Activated CD8-positive, alpha-beta memory T cell treated with anti-CD3 and anti-CD28 coated beads, Interleukin-2, amount 50 U/mL, for 1 hour (primary cell): ENCODE measurements around the gene KCNK7.

ENCODE experiments used
- DNase-seq: peaks from one replicate; pipeline ENCODE4 v3.0.0-alpha.2; 2020; ENCODE audit errors: extremely low read depth

Gene KCNK7

DNA sequence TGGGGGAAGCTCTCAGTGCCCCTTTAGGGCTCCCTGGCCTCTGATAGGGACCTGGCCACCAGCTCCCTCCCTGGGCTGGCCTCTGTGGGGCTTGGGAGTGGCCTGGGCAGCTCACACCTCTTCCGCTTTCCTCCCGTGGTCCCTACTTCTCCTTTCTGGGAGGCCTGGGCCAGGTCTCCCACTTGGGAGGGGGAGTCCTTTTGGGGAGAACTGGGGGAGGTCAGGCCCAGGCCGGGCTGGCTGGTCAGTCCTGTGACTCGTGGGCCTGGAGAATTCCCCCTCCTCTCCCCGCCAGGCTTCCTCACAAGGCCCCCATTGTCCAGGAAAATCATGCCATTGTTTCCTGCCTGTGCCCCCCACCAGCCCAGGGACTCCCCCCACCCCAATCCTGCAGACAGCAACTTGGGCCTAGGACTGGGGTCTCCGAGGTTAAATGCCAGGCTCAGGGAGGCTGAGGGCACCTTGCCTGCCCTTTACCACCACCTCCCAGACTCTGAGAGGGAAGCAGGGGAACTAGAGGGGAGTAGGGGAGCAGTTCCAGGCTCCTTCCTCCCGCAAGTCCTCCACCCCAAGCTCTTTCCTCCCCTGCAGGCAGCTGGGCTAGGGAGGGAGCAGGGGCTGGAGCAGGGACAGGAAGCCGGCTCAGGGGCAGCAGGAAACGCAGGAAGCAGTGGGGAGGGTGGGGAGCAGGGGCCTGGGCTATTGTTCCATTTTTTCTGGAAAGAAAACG lies 15.6 kb upstream of the KCNK7 start:
- DNase-seq, result no peak

DNA sequence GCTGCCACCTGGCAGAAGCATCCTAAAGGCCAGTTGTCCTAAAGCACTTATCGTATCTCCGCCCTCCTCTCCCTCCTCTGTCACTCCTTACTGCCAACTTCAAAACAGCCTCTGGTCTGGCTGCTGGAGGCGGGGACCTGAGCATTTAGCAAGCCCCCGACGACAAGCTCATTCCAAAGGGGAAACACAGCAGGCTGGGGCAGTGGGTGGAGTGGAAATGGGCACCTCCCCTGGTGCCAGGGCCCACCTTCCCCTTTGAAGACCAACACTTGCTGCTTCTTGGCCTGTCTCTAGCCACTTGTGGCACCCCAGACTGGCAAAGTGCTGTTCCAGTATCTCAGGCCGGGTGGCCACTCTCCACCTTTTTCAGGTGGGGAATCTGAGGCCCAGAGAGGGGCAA lies 14.8 kb upstream of the KCNK7 start:
- no peak for DNase-seq

GRCh38 chr11:65609665-65610064 lies 14.1 kb upstream of the KCNK7 start:
- no peak for DNase-seq

GRCh38 chr11:65609229-65609628 lies 13.6 kb upstream of the KCNK7 start:
- DNase-seq, result no peak

GRCh38 chr11:65607614-65608426 lies 12.2 kb upstream of the KCNK7 start:
- no peak for DNase-seq

DNA sequence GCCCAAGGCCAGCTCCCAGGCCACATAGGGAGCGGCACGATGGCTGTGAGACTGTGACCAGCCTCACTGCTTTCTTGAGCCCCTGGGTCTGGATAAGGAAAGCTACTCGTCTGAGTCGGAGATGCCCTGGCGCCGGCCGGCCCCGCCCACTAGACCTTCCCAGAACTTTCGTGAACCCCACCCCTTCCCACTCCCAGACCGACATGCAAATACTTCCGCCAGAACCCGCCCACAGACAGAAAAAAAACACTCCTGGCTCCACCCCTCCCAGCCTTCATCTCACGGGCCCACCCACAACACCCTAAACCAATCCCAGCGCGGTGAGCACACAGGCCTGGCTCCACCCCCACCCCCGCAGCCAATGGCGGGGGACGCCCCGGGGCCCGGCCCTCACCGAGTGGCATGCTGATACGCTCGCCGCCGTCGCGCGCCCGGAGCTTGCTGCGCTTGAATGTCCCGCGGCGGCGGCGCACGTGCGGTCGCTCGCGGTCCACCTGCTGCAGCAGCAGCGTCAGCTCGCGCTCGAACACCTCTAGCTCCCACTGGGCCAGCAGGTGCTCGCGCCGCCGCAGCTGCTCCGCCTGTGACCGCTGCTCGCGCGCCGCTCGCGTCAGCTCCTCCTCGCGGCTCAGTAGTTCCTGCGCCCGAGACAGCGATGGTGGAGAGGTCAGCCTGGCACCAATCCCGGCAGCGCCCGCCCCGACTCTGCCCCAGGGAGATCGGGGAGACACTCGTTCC lies 11.4 kb upstream of the KCNK7 start:
- DNase-seq, result no peak

DNA sequence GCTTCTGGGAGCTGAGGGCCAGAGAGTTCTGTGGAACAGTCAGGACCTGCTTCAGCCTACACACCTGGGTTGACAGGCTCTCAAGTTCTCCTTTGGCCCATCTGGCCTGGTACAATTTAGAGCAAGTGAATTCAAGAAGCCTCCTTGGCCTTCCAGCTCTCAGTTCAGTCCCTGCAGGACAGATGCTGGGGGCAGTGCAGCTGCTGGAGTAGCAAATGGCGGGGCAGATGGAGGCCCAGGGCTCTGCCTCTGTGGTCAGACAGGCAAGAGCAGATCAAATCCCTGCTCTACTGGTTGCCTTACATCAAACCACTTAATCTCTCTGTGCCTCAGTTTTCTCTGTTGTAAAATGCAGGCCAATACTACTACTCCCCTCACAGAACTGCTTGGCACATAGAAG lies 8.7 kb upstream of the KCNK7 start:
- no peak for DNase-seq

GRCh38 chr11:65599955-65600246 lies 4.3 kb upstream of the KCNK7 start:
- DNase-seq, result no peak

- no peak for DNase-seq
These were observed 3.8 kb upstream of the KCNK7 start for GRCh38 chr11:65599216-65599954.

DNA sequence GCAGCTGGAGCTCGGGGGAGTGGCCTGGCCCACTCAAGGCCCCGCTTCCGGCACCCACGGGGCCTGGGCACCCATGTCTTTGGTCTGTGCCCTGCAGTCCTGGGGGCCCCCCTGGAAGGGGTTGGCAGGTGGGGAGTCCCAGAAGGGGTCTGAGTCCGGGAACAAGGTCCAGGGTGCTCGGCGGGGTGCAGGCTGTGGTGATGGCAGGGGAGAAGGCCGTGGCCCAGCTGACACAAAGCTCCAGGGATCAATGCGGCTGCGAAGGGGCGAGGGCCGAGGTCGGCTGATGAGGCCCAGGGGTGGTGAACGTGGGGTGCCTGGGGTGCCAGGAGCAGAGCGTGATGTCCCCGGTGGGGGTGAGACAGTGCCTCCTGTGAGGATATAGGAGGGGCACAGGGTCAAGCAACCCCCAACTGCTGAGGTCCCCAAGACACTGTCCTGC lies 2.7 kb upstream of the KCNK7 start:
- no peak for DNase-seq

- no peak for DNase-seq
These were observed 920 bp upstream of the KCNK7 start for GRCh38 chr11:65596520-65596919.

GRCh38 chr11:65595131-65595530 lies 469 bp downstream of the KCNK7 start:
- DNase-seq, result no peak

GRCh38 chr11:65593518-65594414 lies 1.8 kb downstream of the KCNK7 start:
- DNase-seq, result no peak

GRCh38 chr11:65592858-65593517 lies 2.6 kb downstream of the KCNK7 start:
- DNase-seq, result no peak

DNA sequence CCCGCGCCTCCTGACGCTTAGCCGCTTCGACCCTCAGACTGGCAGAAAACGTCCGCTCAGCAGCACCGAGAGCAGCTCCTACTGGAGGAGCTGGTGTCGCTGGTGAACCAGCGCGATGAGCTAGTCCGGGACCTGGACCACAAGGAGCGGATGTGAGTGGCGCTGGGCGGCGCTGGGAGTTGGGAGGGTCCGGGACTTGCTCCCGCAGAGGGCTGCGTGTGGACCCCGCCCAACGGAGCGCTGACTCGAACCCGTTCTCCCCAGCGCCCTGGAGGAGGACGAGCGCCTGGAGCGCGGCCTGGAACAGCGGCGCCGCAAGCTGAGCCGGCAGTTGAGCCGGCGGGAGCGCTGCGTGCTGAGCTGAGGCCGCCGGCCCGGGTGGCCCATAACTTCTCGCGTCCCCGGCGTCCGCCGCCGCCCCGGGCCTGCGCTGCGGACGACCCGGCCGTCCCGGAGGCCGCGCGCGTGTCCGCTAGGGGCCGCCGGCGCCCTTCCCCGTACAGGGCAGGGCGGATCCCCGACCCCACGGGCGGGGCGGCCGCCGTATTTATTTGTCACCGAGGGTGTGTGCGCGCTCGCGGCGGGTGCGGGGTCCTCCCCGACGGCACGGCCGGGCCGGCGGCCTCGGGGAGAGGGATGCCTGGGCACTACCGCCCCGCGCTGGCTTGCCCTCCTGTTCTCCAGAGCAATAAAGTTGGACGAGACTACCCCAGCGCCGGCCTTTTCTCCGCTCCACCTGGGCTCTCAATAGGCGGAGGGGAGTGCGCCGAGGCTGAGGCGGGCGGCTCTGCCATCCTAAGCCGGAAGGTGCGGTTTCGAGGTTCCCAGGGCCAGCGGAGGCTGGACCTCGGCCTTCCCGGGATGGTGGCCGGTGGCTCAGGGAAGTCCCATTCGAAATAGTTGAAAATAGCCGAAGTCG lies 3.4 kb downstream of the KCNK7 start:
- no peak for DNase-seq

DNA sequence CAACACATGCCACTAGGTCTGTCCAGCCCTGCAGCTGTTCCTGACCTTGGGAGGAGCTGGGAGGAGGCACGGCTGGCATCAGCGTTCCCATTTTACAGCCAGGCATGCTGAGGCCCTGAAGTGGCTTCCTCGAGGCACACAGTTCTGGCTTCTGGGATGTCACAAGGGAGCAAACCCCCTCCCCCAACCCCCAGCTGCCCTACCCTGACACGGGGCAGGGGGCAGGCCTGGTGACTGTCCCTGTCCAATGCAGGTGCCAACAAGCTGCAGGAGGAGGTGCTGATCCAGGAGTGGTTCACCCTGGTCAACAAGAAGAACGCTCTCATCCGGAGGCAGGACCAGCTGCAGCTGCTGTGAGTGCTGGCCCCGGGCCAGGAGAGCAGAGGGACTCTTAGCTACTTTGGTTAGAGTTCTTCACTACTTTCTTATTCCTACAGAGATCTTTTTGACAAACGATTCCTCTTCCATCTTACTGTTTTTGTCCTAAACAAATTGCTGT lies 5.3 kb downstream of the KCNK7 start:
- DNase-seq, result no peak

- no peak for DNase-seq
These were observed 6.0 kb downstream of the KCNK7 start for GRCh38 chr11:65589444-65590239.
